Measurements from ENCODE around the gene VPS37B.

DNA sequence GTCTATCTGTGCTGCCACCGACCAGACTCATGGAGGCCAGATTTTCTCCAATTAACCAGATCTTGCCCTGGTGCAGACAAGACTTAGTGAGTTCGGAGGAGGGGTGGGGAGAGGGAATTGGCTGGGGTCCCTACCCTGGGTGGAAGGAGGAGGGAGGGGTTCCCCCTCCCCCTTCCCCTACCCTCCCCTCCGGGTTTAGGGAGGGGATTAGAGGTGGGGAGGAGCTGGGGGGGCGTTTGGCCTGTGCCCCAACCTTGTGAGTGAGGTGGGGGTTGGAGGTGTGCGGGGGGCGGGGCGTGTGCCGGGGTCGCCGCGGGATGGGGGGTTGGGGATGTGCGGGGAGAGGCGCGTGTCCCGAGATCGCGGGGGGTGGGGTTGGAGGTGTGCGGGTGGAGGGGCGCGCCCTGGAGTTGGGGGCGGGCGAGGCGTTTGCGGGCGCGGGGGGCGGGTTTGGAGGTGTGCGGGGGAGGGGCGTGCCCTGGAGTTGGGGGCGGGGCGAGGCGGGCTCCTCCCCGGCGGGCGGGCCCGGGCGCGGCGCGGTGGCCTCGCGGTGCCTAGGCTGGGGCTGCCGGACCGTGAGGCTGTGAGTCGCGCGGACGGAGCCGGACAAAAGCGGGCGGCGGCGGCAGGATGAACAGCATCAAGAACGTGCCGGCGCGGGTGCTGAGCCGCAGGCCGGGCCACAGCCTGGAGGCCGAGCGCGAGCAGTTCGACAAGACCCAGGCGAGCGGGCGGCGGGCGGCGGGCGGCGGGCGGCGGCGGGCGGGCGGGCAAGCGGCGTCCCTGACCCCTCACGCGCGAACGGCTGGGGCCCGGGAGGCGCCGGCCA, 60.8 kb downstream of the VPS37B start, which contains the start of gene HIP1R:
- TF ChIP-seq, protein P1, sequence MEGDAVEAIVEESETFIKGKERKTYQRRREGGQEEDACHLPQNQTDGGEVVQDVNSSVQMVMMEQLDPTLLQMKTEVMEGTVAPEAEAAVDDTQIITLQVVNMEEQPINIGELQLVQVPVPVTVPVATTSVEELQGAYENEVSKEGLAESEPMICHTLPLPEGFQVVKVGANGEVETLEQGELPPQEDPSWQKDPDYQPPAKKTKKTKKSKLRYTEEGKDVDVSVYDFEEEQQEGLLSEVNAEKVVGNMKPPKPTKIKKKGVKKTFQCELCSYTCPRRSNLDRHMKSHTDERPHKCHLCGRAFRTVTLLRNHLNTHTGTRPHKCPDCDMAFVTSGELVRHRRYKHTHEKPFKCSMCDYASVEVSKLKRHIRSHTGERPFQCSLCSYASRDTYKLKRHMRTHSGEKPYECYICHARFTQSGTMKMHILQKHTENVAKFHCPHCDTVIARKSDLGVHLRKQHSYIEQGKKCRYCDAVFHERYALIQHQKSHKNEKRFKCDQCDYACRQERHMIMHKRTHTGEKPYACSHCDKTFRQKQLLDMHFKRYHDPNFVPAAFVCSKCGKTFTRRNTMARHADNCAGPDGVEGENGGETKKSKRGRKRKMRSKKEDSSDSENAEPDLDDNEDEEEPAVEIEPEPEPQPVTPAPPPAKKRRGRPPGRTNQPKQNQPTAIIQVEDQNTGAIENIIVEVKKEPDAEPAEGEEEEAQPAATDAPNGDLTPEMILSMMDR (conservative IDR thresholded peaks at IDR 0.05) = no peak
- TF ChIP-seq ZFX (IDR thresholded peaks at IDR 0.05) = no peak
